HCT116 (cell line): ENCODE results near the gene SPIC. TPM values are rescaled to one million over a fixed set of nuclear protein-coding genes. Genes with fewer than 3 reads are reported as not detected.
A peak's percentile ranks its signal among the peaks of the same experiment; 100 is the strongest.

ENCODE experiments used
- ATAC-seq: fragments of 200-7000 bp; cut with Tn5 transposase; 2 replicates; pipeline ENCODE4 v1.9.1; 2020; ENCODE audit warnings: mild to moderate bottlenecking, moderate library complexity
- BruUV-seq: library from RNA; stranded (reverse); fragments of 400-500 nt; replicated peaks from 2 replicates; lab custom pipeline; 2021; lab: Mats Ljungman, UMichigan
- CTCF ChIA-PET: fragments of 300-600 bp; sonication (Branson Sonifier 250); formaldehyde crosslinking; loops from one replicate; lab custom pipeline; 2021; ENCODE audit warnings: antibody characterized with exemption; lab: Charles Lee
- POLR2A ChIA-PET: fragments of 300-600, 350-600 bp; sonication (Branson Sonifier 250); formaldehyde crosslinking; loops from one replicate; lab custom pipeline; 2021; ENCODE audit warnings: antibody characterized with exemption; lab: Charles Lee
- RAD21 ChIA-PET, 2 experiments: fragments of 300-600 bp; sonication (Branson Sonifier 250); formaldehyde crosslinking; loops; one replicate each; lab custom pipeline; 2023; ENCODE audit warnings: low total read pairs in 2 of 2; ENCODE audit not compliant: uncharacterized antibody in 2 of 2, unreplicated experiment in 2 of 2, low non-redundant PET in 1 of 2; lab: Charles Lee
- DNase-seq: peaks from one replicate; pipeline ENCODE4 v3.0.0-alpha.2; 2010; ENCODE audit warnings: low read depth, low spot score
- H2AFZ ChIP-seq: fragments of 200-600 bp; shearing (Covaris generic), sonication (generic); 2 replicates; pipeline ENCODE4 v1.6.1; 2017; ENCODE audit warnings: low read depth, mixed run types, mixed read lengths, antibody characterized with exemption, low read length; ENCODE audit not compliant: poor library complexity, severe bottlenecking
- H3K27ac ChIP-seq: 2 replicates; pipeline ENCODE4 v1.5.1; 2012; ENCODE audit warnings: low read depth, low read length
- H3K27me3 ChIP-seq: fragments of 200-600 bp; sonication (generic); 2 replicates; pipeline ENCODE4 v1.6.1; 2016; ENCODE audit warnings: mixed run types, low read length, mixed read lengths; ENCODE audit not compliant: insufficient read depth
- H3K36me3 ChIP-seq, 2 experiments: fragments of 200-500 bp in 1 of 2; fragments of 200-600 bp in 1 of 2; sonication (Bioruptor generic) in 1 of 2; sonication (generic) in 1 of 2; 2 replicates each; pipeline versions ENCODE4 v1.5.1 to v1.6.1; 2014 to 2016; ENCODE audit warnings: low read length in 2 of 2, inconsistent platforms in 1 of 2, mixed read lengths in 1 of 2, mixed run types in 1 of 2; ENCODE audit not compliant: insufficient read depth in 2 of 2, control insufficient read depth in 1 of 2
- H3K4me1 ChIP-seq, 2 experiments: fragments of 200-600 bp in 1 of 2; sonication (generic) in 1 of 2; 2 replicates each; pipeline versions ENCODE4 v1.5.1 to v1.6.1; 2012 to 2017; ENCODE audit warnings: low read length in 2 of 2, inconsistent platforms in 1 of 2, mild to moderate bottlenecking in 1 of 2, mixed read lengths in 1 of 2, mixed run types in 1 of 2, moderate library complexity in 1 of 2; ENCODE audit not compliant: insufficient read depth in 2 of 2, control insufficient read depth in 1 of 2
- H3K4me2 ChIP-seq: fragments of 200-600 bp; sonication (generic); 2 replicates; pipeline ENCODE4 v1.6.1; 2017; ENCODE audit warnings: mixed run types, low read length, mixed read lengths
- H3K4me3 ChIP-seq, 2 experiments: fragments of 200-600 bp in 1 of 2; sonication (generic) in 1 of 2; replicated peaks in 1 of 2; 2 replicates each; pipeline ENCODE4 v1.5.1; 2011 to 2016; ENCODE audit warnings: low read length in 2 of 2, control low read depth in 1 of 2, low read depth in 1 of 2, mild to moderate bottlenecking in 1 of 2, mixed read lengths in 1 of 2, mixed run types in 1 of 2
- H3K79me2 ChIP-seq: fragments of 200-600 bp; sonication (generic); 2 replicates; pipeline ENCODE4 v1.6.1; 2017; ENCODE audit warnings: mild to moderate bottlenecking, mixed run types, low read length, moderate library complexity, mixed read lengths; ENCODE audit not compliant: insufficient read depth
- H3K9ac ChIP-seq: fragments of 200-600 bp; sonication (generic); 2 replicates; pipeline ENCODE4 v1.6.1; 2016; ENCODE audit warnings: low read length, mixed read lengths
- H3K9me2 ChIP-seq: fragments of 200-600 bp; sonication (generic), shearing (Covaris generic); 2 replicates; pipeline ENCODE4 v1.6.1; 2017; ENCODE audit warnings: mixed run types, mild to moderate bottlenecking, moderate library complexity; ENCODE audit not compliant: insufficient read depth
- H3K9me3 ChIP-seq, 2 experiments: fragments of 200-500 bp in 1 of 2; fragments of 200-600 bp in 1 of 2; sonication (Bioruptor generic) in 1 of 2; sonication (generic) in 1 of 2; 2 replicates each; pipeline ENCODE4 v1.6.1; 2014 to 2017; ENCODE audit warnings: low read length in 2 of 2, mixed read lengths in 2 of 2, inconsistent platforms in 1 of 2, low read depth in 1 of 2, mild to moderate bottlenecking in 1 of 2, mixed run types in 1 of 2, moderate library complexity in 1 of 2; ENCODE audit not compliant: control insufficient read depth in 1 of 2, insufficient read depth in 1 of 2
- H4K20me1 ChIP-seq: fragments of 200-600 bp; sonication (generic), shearing (Covaris generic); 2 replicates; pipeline ENCODE4 v1.6.1; 2017; ENCODE audit warnings: mixed run types, mild to moderate bottlenecking, moderate library complexity; ENCODE audit not compliant: insufficient read depth
- CBX3 ChIP-seq: IDR thresholded peaks from 2 replicates; pipeline ENCODE4 v1.6.1; 2012; ENCODE audit warnings: low read depth
- CEBPB ChIP-seq: IDR thresholded peaks from 2 replicates; pipeline ENCODE4 v1.6.1; 2012; ENCODE audit warnings: low read depth
- EGR1 ChIP-seq: IDR thresholded peaks from 2 replicates; pipeline ENCODE4 v1.6.1; 2012; ENCODE audit warnings: low read depth
- FOSL1 ChIP-seq: IDR thresholded peaks from 2 replicates; pipeline ENCODE4 v1.6.1; 2012; ENCODE audit warnings: low read depth
- JUND ChIP-seq: IDR thresholded peaks from 2 replicates; pipeline ENCODE4 v1.6.1; 2012
- POLR2A ChIP-seq: IDR thresholded peaks from 2 replicates; pipeline ENCODE4 v1.7.0; 2011; ENCODE audit warnings: borderline replicate concordance; ENCODE audit not compliant: insufficient read depth, insufficient read length; ENCODE audit errors: extremely low read depth
- POLR2AphosphoS5 ChIP-seq: IDR thresholded peaks from 2 replicates; pipeline ENCODE4 v1.6.1; 2011; ENCODE audit warnings: mild to moderate bottlenecking, low read depth, low read length, moderate library complexity
- REST ChIP-seq: IDR thresholded peaks from 2 replicates; pipeline ENCODE4 v1.6.1; 2012; ENCODE audit warnings: low read depth
- SP1 ChIP-seq: IDR thresholded peaks from 2 replicates; pipeline ENCODE4 v1.6.1; 2012; ENCODE audit warnings: low read depth
- intact Hi-C: fragments of 100-400 bp; cut with micrococcal nuclease; formaldehyde crosslinking; loops from 2 replicates; pipeline ENCODE4 v1.10.0; 2022
- total RNA-seq: library from RNA; stranded (reverse); gene quantifications from one replicate; pipeline ENCODE4 v1.2.1, GENCODE V29; 2021; ENCODE audit not compliant: unreplicated experiment

The SPIC gene
- total RNA-seq, 1 experiment from 2014 or later, result not detected

GRCh38 chr12:101459642-101460346 is 15.3 kb upstream of the SPIC start:
- Histone ChIP-seq H3K9me3 (no peaks in the 10 kb centered on the region), H3K4me2 (peak overlapping the region; percentile 73), H3K4me3 (no peak overlapping the region; a peak in 1 of 4 replicates), H3K4me1 (peaks cover 11 to 18% of the 10 kb centered on the region in 2 experiments; a peak in 3 of 4 replicates), H3K9me2 (no peaks in the 10 kb centered on the region)
- DNase-seq, result peak; percentile 59
- CTCF ChIA-PET, result no interaction called here
- BruUV-seq, result no TSS peak
- intact Hi-C loops, result no loop called here
- peak; percentile 62; the same call in 1 of the 2 replicates for TF ChIP-seq CEBPB
- TF ChIP-seq SP1, result peak; percentile 56
- 0 out of 2 replicates have a peak, but pooled peaks have one; percentile 21 for TF ChIP-seq POLR2AphosphoS5
- peak; percentile 74 for TF ChIP-seq CBX3
- peak; percentile 60 for TF ChIP-seq FOSL1
- TF ChIP-seq REST, result no peak
- peak; percentile 66; the same call in 1 of the 2 replicates for TF ChIP-seq JUND
- peak; percentile 65 for TF ChIP-seq EGR1
- no peak for TF ChIP-seq POLR2A
- TF ChIP-seq, all 23 proteins: peak for 7
- ATAC-seq, result peak; percentile 80
- H3K27ac ChIP-seq, result peak overlapping the region; percentile 45
- peak overlapping the region; percentile 91 for H2AFZ ChIP-seq
- H3K36me3 ChIP-seq, result no peaks in the 10 kb centered on the region
- H4K20me1 ChIP-seq, result no peaks in the 10 kb centered on the region
- H3K79me2 ChIP-seq, result no peaks in the 10 kb centered on the region
- ChIA-PET POLR2A (no interaction called here), RAD21 (no interaction called here)
- H3K9ac ChIP-seq, result no peak overlapping the region
- H3K27me3 ChIP-seq, result no peaks in the 10 kb centered on the region
